Esophagus muscularis mucosa (tissue), 4 donors: ENCODE results near the gene KCNK2.

Experiments
- EP300 ChIP-seq: sonication (generic); formaldehyde crosslinking; IDR thresholded peaks from one replicate; pipeline ENCODE4 v1.6.1; 2017; ENCODE audit warnings: antibody characterized with exemption
- POLR2A ChIP-seq: fragments of 450-650 bp; IDR thresholded peaks from one replicate; pipeline ENCODE4 v1.6.1; 2017; ENCODE audit warnings: antibody characterized with exemption, moderate library complexity, mild to moderate bottlenecking, low read depth
- POLR2AphosphoS5 ChIP-seq, 2 donors: sonication (generic); formaldehyde crosslinking; IDR thresholded peaks; one replicate each; pipeline ENCODE4 v1.6.1; 2017; ENCODE audit warnings: antibody characterized with exemption in 2 of 2
- TF ChIP-seq, protein P1 (sequence below), 3 experiments: fragments of 200-600 bp in 2 of 3; fragments of 450-650 bp in 1 of 3; sonication (generic) in 2 of 3; IDR thresholded peaks; one replicate each; pipeline ENCODE4 v1.5.1; 2017 to 2019; ENCODE audit warnings: antibody characterized with exemption in 3 of 3, mild to moderate bottlenecking in 2 of 3, moderate library complexity in 1 of 3

DNA sequence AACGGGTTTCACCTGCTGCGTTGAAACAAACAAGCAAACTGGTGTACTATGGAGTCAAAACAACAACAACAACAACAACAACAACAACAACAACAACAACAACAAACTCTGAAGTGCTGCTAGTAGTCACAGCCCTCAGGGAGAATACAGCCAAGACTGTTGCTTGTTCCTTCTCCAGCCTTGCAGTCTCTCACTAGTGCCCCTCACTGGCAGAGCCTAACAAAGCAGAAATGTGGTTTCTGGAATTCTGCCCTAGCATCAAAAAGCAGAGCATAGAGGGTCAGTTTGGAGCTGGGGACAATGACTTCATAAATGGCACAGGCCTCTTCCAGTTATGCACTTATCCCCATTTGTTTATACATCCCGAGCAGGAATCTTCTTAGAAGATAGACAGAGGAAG is 187.4 kb downstream of the KCNK2 start:
- TF ChIP-seq POLR2A, result no peak
- TF ChIP-seq, protein P1, sequence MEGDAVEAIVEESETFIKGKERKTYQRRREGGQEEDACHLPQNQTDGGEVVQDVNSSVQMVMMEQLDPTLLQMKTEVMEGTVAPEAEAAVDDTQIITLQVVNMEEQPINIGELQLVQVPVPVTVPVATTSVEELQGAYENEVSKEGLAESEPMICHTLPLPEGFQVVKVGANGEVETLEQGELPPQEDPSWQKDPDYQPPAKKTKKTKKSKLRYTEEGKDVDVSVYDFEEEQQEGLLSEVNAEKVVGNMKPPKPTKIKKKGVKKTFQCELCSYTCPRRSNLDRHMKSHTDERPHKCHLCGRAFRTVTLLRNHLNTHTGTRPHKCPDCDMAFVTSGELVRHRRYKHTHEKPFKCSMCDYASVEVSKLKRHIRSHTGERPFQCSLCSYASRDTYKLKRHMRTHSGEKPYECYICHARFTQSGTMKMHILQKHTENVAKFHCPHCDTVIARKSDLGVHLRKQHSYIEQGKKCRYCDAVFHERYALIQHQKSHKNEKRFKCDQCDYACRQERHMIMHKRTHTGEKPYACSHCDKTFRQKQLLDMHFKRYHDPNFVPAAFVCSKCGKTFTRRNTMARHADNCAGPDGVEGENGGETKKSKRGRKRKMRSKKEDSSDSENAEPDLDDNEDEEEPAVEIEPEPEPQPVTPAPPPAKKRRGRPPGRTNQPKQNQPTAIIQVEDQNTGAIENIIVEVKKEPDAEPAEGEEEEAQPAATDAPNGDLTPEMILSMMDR (IDR thresholded peaks at IDR 0.05), result no peak
- TF ChIP-seq POLR2AphosphoS5 (IDR thresholded peaks at IDR 0.05), result no peak
- no peak for TF ChIP-seq EP300
